Measurements from ENCODE around the gene TLX1.

TLX1 gene

DNA sequence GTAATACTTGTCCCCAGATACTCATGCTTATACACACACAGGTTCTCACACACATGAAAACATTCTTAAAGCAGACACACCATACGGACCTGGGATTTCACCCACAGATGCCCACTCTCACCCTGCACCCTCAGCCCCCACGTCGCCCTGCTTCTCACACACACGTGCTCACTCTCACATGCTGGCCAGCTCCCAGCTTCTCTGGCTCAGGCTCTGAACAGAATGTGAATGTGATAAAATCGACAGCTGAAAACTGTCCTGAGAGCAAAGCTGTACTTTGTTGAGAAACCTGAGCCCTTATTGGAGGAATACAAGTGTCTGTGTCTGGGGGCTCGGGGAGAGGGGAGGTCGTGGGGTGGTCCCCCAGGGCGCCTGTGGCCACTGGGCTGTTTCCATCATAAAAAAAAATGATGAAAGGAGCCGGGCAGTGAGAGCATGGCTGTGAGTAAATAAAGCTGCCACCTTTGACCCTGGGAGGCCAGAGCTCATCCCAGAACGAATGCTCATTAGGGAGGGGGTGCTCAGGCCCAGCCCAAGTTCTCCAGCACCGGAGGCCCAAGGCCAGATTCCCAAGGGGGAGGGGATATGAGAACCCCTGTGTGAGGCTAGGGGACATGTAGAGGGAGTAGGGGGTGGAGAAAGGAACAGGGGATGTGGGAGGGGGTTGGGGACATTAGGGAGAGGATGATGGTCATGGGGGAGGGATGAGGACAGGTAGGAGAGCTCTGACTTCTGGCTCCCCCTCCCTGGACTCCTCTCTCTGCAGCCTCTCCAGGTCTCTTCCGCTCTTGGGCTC is 18.1 kb upstream of the TLX1 start:
- no peak for DNase-seq (ENCODE audit: low spot score)

DNA sequence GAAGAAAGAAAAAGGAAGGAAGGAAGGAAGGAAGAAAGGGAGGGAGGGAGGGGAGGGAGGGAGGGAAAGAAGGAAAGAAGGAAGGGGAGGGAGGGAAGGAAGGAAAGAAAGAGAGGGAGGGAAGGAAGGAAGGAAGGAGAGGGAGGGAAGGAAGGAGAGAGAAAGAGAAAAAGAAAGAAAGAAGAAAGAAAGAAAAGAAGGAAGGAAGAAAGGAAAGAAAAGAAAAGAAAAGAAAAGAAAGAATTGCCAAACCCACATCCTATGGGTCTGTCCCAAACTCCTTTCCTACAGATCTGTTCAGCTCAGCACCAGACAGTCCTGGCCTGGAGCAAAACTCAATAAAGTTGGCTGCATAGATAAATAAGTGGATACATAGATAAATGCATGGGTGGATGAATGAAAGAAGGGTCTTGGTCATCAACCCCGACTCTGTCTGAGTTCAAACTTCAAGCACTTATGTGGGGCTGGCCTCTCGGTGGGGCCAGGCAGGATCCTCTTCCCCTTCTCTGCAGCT is 17.2 kb upstream of the TLX1 start:
- no peak for DNase-seq (ENCODE audit: low spot score)

DNA sequence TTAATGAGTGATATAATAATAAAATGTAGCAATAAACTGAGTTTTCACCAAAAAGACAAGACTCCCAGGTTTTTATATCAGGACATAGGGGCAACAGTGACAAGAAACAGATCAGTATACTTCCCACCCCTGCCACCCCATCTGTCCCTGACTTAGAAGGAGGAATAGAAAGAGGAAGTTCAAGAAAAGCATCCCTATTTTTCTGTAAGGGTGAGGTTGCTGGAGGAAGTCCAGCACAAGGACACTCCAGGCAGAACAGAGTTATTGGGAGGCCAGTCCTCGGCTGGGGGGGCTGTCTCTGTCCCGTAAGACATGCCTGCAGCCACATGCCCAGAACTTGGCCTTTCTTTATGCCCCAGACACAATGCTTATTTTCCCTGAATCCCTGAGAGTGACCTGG is 16.5 kb upstream of the TLX1 start:
- DNase-seq (ENCODE audit: low spot score) = no peak

DNA sequence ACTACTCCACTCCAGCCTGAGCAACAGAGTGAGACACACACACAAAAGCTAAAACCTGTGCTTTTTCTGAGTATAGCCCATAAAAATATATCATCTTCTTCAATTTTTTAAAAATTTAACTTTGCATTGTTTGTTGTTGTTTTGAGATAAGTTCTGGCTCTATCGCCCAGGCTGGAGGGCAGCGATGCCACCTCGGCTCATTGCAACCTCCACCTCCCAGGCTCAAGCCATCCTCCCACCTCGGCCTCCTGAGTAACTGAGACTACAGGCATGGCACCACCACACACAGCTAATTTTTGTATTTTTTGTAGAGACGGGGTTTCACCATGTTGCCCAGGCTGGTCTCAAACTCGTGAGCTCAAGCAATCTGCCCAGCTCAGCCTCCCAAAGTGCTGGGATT is 14.3 kb upstream of the TLX1 start:
- no peak for DNase-seq (ENCODE audit: low spot score)

DNA sequence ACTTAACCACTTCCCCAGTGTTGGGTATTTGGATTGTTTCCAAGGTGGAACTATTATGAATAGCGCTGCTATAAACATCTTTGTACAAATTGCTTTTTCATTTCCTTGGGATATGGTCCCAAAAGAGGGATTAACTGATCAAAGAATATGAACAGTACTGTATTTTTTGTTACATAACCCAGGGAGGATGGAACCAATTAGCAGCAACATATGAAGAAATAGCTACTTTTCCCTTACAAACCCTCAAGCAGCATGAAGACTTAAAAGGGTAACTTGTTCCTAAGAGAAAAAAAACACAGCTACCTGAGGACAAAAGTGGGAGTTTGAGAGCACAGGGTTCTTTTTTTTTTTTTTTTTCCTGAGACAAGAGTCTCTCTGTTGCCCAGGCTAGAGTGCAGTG is 13.1 kb upstream of the TLX1 start:
- no peak for DNase-seq (ENCODE audit: low spot score)

DNA sequence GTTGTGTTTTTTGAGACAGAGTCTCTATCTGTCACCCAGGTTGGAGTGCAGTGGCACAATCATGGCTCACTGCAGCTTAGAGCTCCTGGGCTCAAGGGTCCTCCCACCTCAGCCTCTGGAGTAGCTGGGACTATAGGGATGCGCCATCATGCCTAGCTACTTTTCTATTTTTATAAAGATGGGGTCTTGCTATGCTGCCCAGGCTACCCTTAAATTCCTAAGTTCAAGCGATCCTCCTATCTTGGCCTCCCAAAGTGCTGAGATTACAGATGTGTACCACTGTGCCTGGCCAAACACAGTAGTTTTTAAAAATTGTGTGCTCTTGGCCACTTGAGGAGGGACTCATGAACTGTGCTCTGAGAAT is 10.6 kb upstream of the TLX1 start:
- DNase-seq (ENCODE audit: low spot score) = no peak

DNA sequence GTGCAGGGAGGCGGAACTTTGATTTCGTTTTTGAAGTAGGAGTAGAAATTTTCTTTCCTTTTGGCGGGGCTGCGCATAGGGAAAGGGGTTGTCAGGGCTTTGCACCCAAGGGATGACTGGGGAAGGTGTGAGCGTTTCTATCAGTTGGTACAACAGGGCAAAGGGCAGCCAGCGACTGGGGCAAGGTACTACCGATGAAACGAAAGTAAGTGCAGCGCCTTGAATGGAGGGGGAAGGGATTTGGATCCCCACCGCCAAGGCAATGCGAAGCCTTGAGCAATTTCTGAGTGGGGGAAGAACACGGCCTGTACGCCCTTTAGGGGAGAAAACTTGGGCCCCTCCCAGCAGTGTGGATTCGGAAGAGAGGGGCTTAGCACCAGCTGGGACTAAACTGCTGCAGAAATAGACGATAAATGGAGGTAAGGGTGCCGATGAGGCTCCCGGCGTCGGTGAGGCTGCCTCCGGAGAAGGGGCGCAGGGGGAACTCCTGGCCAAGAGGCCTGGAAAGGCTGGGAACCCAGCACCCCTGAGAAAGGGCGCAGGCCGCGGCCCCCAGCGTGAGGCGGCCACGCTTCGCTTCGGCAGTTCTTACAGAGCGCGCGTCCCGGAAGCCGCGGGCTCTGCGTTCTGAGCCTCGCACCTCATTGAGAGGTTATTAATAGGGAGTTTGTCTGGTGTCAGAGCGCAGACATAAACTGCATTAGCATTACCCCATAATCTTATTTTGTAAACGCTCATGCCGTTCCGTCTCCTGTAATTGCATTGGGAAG is 10.0 kb upstream of the TLX1 start:
- no peak for DNase-seq (ENCODE audit: low spot score)

DNA sequence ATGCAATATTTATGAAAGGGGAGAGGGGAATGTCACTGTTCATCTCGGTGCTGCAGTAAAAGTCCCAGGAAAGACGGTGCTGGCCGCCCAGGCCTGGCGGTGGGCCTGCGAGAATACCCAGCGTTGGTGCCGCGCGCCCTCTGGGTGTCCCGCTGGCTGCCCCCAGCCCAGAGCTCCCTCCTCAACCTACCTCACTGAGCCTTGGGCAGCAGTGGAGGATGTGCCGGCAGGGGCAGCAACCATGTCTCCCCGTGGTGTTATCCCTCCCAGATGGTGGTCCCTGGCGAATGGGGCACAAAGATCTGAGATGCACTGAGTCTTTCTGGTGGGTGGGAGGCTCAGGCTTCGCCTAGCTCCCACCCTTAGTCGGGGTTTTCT is 9.5 kb upstream of the TLX1 start:
- DNase-seq (ENCODE audit: low spot score) = no peak

DNA sequence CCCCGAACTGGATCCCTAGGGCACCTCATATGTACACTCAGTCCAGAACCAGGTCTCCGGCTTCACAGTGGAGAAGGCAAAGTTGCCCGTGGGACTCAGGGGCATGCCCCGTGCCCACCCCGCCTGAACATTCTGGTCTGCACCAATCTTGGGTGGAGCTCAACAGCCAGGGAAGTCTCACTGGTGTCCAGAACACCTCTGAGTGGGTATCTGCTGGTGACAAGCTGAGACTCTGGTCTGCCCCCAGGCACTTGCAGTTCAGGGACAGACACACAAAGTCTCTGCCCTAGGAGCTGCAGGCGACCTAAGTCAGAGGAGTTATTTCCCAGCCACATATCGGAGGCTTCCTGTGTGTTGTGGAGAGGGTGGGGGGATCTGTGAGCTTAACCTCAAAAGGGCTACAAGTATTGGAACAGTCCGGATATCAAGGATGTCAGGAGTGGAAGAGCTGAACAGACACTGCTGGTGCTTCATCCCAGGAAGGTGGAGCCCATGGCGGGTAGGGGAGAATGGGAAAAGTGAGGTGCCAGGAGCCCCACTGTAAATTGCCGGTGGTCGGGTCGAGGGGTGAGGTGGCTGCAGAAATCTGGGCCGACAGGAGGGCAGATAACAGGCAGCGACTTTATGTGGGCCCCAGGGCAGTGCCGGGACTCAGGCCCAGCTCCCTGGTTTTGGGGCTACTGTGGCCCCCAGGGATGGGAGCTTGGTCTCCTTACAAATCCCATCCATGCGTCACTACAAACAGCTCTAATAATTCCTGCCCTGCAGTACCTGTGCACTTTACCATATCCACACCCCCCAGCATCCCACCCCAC is 8.6 kb upstream of the TLX1 start:
- DNase-seq (ENCODE audit: low spot score) = no peak

DNA sequence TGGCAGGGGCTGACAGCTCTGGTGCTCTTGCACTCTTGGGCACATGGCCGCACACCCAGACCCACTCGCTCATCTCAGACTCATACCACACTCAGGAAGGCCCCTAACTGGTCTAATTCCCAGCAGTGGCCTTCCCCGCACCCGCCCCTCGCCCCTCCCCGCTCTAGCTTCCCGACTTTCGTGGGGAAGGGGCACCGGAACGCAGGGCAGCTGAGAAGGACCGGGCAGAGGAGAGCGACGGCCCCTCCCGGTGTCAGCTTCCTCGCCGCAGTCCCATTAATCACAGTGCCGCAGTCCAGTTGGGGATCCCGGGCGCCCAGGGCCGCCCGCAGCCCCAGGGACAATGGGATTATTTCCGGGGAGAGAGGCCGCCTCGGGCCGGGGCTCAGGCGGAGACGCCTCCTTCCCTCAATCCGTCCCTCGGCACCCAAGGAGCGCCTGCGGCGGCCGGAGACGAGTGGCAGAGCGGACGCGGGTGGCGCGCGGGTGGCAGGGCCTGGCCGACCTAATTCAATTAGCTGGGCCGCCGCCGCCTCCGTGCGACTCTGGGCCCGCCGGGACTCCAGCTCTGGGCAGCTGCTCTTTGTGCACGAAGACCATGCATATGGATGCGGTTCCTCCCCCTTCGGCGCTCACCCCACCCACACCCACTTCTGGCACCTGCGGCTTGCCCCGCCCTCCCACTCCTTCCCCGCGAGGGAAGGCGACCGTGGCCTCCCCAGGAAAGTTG is 7.8 kb upstream of the TLX1 start:
- no peak for DNase-seq (ENCODE audit: low spot score)

DNA sequence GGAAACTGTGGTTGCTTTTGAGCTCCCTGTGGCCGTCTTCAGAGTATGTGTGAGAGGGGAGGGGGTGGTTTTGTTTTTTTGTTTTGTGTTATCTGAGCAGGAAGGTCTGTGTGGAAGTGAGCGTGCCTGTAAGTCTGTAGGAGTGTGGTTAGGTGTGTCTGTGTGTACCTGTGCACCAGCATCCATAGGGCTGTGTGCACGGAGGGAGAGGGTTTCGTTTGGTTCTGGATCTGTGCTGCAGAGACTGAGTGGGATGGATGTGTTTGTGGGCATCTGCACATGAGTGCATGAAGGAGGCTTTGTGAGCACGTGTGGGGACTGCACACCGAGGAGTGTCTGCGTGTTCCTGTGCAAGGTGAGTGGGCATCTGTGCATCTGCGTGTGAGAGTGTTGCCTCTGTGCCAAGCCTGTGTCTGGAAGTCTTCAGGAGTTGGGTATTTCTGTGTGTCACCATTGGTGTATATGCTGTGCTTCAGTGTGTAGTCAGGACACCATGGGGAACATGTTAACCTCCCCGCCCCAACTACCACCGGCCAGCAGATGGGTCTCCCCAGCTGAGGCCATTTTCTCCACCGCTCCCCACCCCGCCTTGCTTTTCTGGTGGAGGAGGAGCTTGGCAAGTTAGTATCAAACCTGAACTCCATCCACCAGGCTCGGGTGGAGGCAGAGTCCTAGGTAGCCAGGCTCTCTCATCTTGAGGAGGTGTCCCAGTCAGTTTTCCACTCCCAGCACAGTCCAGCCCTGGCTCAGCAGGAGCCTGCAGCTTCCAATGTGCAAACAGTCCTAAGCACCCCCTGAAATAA is 7.1 kb upstream of the TLX1 start:
- DNase-seq (ENCODE audit: low spot score) = no peak

DNA sequence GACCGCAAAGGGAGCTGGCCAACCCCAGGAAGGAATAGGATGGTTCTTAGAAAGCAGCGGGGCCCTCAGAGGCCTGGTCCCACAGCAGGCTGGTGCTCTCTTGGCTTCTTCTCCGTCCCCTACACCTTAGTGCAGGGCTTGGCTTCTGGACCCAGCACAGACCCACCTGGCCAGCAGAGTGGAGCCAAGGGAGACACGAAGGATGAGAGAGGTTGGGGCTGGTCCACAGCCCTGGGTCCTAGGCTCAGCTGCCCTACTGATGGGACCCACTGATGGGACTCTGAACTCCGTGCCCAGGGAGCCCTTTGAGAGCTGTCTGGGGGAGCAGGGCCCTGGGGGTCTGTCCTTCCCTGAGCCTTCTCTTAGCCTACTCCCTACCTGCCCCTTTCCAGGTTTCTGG is 6.2 kb upstream of the TLX1 start:
- no peak for DNase-seq (ENCODE audit: low spot score)

DNA sequence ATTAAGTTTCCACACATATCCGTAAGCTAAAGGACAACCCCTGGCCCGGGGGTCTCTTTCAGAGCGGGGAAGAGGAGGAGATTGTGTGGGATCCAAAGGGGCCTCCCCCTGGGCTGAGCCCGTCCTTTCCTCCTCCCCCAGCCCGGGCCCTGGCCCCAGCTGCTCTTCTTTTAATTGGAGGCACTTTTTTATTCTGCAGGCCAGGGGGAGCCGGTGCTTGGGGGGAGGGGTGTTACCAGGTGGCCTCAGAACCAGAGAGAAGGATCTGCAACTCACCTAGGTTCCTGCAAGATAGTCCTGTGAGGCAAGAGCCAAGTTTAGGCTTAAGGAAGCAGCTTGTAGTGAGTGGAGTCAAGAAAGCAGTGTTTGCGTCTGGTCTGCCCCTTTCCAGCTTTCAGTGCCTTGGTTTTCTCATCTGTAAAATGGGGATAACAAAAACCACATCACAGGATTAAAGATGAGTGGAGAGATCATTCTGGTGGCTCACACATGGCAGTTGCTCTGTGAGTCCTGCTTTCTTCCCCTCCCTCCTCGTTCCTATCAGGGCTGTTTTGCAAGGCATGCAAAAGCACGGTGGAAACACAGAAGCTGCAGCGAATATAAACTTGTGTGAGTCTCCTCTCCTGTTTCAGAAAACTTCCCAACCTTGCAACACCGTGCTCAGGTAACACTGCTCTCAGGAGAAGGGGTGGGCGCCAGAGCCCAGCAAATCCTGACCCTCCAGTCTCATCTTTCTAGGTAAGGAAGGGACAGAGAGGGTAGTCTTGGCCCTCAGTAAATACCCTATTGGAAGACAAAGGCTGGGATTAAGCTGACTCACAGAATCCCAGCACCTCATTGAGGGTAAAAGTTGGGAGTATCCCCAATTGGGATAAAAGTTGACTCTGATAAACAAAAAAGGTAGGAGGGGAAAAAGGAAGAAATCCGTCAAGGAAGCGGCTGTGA is 4.1 kb upstream of the TLX1 start:
- no peak for DNase-seq (ENCODE audit: low spot score)

DNA sequence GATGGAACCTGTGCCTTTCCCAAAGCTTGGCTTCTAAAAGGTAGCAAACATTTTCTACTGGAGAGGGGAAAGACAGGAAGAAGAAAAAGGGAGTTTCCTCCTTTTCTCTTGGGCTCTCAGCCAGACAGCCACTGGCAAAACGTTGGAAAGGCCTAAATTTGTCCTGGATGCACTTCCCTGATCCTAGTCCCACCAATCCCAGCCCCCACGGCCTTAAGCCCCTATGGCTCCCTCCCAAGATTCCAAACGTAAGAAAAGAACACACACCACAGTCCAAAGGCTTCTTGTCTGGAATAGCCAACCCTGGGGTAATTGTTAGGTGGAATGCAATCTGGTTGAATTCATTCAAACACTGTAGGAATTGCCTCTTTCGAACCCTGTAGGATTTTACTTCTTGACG is 959 bp upstream of the TLX1 start:
- no peak for DNase-seq (ENCODE audit: low spot score)

DNA sequence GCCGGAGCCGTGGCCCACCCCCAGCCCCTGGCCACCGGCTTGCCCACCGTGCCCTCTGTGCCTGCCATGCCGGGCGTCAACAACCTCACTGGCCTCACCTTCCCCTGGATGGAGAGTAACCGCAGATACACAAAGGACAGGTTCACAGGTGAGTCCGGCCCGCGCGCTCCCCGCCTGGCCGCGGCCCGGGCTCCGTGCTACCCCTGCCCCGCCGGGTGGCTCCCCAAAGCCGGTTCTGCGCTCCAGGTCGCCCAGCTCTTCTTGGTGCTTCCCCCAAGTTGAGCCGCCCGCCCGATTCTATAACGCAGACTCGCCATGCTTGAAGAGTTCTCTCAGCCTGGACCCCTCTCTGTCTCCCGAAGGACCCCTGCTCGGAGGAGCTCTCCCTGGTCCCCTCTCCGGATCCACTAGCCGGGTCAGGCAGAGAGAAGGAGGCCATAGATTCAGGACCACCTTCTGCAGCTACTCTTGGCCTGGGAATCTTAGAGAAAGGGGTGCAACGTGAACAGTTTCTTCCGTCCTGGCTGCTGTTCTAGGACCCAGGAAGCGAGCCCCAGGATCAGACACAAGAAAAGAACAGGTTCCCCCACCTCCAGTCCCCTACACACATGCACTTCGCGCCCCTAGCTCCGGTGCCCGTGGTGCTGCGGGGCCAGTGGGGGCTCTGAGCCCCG is 999 bp downstream of the TLX1 start:
- DNase-seq (ENCODE audit: low spot score) = no peak

DNA sequence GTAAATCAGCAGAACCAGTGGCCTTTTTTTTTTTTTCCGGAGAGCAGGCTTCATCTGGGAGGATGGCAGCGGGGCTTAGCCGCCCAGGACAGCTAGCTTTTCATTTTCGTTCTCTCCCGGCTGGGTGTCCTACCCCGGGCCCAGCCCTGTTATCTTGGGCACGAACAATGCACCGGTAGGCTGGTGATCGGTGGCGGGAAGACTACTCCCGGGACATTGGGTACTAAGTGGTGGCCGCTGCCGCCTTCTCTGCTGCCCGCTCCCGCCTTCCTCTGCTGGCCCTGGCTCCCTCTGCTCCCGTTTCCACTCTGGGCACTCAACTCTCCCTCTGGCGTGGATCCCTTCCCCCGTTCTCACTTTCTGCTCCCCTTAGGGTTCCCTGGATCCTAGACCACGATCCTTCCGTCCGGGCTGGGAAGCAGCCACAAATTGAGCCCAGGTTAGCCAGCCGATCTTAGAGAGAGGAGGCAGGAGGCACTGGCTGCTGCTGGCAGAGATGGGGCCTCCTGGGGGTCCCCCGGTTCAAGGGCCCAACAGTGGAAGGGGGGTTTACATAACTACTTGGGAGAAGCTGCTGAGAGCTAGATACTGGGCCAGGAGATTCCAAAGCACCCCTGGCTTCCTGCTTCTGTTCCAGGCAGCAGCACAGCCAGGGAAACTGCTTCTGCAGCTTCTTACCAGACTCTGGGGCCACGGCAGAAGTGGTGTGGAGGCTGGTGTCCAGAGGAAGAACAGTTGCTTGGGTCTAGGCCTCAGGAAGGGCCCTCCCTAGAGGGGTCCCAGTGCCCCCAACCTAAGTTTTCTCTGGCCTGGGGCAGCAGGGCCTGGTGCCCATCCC is 1.8 kb downstream of the TLX1 start:
- DNase-seq (ENCODE audit: low spot score) = no peak

DNA sequence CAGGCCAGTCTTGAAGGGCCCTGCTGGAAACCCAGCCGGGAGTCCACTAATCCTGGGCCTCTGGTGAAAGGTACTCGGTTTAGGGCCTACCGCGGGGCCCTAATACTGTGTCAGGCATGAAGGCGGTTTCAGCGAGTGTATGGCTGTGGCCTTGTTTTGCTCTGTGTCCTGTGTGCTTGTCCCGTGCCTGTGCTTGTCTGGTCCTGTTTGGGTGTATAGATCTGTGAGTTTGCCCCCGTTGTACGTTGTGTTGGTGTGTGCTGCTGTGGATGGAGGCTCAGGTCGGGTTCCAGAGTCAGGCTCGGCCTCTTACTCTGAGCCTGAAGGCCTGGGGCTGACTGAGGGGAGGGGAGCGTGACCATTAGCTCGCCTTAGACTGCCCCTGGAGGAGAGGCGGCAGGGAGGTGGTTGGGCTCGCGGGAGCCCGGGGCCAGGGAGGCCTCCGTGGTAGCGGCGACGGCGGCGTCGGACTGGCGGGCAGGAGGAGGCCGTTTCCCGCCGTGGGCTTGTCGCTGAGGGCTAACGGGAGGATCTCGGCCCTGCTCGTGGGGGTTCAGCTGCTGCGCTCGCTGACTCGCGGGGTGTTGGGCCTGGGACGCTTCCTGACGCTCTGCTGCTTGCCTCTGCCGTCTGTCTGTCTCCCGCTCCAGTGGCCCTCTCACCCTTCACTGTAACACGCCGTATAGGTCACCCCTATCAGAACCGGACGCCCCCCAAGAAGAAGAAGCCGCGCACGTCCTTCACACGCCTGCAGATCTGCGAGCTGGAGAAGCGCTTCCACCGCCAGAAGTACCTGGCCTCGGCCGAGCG is 2.6 kb downstream of the TLX1 start:
- DNase-seq (ENCODE audit: low spot score) = no peak
